Skeletal muscle tissue (tissue), 4 donors: ENCODE measurements around the gene PTBP1. TPM values are rescaled to one million over a fixed set of nuclear protein-coding genes. Genes with fewer than 3 reads are reported as not detected.

Experiments
- H3K27ac ChIP-seq: one replicate; pipeline ENCODE4 v1.7.0; 2013; ENCODE audit warnings: mild to moderate bottlenecking, low read depth, low read length, inconsistent platforms
- H3K27me3 ChIP-seq, 3 donors: one replicate each; pipeline ENCODE4 v1.7.0; 2013; ENCODE audit warnings: low read length in 3 of 3; ENCODE audit not compliant: control insufficient read depth in 3 of 3, insufficient read depth in 3 of 3
- H3K36me3 ChIP-seq, 3 donors: one replicate each; pipeline ENCODE4 v1.7.0; 2013; ENCODE audit warnings: low read length in 3 of 3; ENCODE audit not compliant: control insufficient read depth in 3 of 3, insufficient read depth in 3 of 3
- H3K4me1 ChIP-seq, 3 donors: one replicate each; pipeline ENCODE4 v1.7.0; 2013; ENCODE audit warnings: low read length in 3 of 3, mild to moderate bottlenecking in 3 of 3; ENCODE audit not compliant: control insufficient read depth in 3 of 3, insufficient read depth in 3 of 3
- H3K4me3 ChIP-seq, 3 donors: one replicate each; pipeline ENCODE4 v1.7.0; 2013; ENCODE audit warnings: low read length in 3 of 3
- H3K9ac ChIP-seq, 3 donors: one replicate each; pipeline ENCODE4 v1.7.0; 2013; ENCODE audit warnings: low read length in 3 of 3, mild to moderate bottlenecking in 3 of 3, moderate library complexity in 2 of 3, low read depth in 1 of 3
- H3K9me3 ChIP-seq, 3 donors: one replicate each; pipeline ENCODE4 v1.7.0; 2013; ENCODE audit warnings: low read length in 3 of 3; ENCODE audit not compliant: control insufficient read depth in 3 of 3
- total RNA-seq: library from RNA; depleted of rRNA; stranded (reverse); fragments of >200 nt; gene quantifications from one replicate; pipeline ENCODE4 v1.2.3, GENCODE V29; 2014
- donor health status: Osteomylitis.

The PTBP1 gene
- total RNA-seq, 1 donor from 2014 or later: 50.1 TPM

GRCh38 chr19:807627-808422, 10.6 kb downstream of the PTBP1 start:
- no peaks in the 10 kb centered on the region for H3K27me3 ChIP-seq
- H3K27ac ChIP-seq: no peak overlapping the region
- peaks cover 9 to 15% (median 10%) of the 10 kb centered on the region in 3 donors for H3K4me1 ChIP-seq
- no peaks in the 10 kb centered on the region for H3K9me3 ChIP-seq
- H3K4me3 ChIP-seq: no peak overlapping the region
- peaks cover 60 to 74% (median 70%) of the 10 kb centered on the region in 3 donors for H3K36me3 ChIP-seq
- H3K9ac ChIP-seq: no peak overlapping the region

- H3K4me3 ChIP-seq: no peak overlapping the region
Observed at GRCh38 chr19:808423-808775, 11.1 kb downstream of the PTBP1 start.

DNA sequence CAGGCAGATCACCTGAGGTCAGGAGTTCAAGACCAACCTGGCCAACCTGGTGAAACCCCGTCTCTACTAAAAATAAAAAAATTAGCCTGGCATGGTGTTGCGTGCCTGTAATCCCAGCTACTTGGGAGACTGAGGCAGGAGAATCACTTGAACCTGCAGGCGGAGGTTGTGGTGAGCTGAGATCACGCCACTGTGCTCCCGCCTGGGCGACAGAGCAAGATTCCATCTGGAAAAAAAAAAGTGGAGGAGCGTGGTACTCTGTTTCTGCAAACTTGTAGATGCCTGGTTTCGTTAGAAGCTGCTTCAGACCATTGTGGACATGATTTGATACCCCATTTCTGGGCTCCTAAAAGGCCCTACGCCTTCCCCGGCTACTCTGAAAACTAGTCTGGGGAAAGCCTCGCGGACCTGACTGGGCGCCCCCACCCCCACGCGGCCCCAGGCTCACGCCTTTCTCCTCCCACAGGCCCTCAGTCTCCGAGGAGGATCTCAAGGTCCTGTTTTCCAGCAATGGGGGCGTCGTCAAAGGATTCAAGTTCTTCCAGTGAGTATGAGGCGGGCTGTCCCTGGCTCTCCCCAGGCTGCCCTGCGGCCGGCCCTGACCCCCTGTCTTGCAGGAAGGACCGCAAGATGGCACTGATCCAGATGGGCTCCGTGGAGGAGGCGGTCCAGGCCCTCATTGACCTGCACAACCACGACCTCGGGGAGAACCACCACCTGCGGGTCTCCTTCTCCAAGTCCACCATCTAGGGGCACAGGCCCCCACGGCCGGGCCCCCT, 13.0 kb downstream of the PTBP1 start:
- Histone ChIP-seq H3K27me3 (no peaks in the 10 kb centered on the region), H3K27ac (no peak overlapping the region), H3K4me3 (no peak overlapping the region), H3K9me3 (no peaks in the 10 kb centered on the region), H3K4me1 (no peaks in the 10 kb centered on the region), H3K9ac (no peak overlapping the region), H3K36me3 (peaks cover 49 to 54% (median 50%) of the 10 kb centered on the region in 3 donors)

More at GRCh38 chr19:808423-808775, 11.1 kb downstream of the PTBP1 start:
- H3K4me1 ChIP-seq: peaks cover 4 to 9% (median 5%) of the 10 kb centered on the region in 3 donors
- no peaks in the 10 kb centered on the region for H3K9me3 ChIP-seq
- H3K36me3 ChIP-seq: peaks cover 60 to 73% (median 67%) of the 10 kb centered on the region in 3 donors
- no peak overlapping the region for H3K27ac ChIP-seq
- H3K9ac ChIP-seq: no peak overlapping the region
- no peaks in the 10 kb centered on the region for H3K27me3 ChIP-seq

DNA sequence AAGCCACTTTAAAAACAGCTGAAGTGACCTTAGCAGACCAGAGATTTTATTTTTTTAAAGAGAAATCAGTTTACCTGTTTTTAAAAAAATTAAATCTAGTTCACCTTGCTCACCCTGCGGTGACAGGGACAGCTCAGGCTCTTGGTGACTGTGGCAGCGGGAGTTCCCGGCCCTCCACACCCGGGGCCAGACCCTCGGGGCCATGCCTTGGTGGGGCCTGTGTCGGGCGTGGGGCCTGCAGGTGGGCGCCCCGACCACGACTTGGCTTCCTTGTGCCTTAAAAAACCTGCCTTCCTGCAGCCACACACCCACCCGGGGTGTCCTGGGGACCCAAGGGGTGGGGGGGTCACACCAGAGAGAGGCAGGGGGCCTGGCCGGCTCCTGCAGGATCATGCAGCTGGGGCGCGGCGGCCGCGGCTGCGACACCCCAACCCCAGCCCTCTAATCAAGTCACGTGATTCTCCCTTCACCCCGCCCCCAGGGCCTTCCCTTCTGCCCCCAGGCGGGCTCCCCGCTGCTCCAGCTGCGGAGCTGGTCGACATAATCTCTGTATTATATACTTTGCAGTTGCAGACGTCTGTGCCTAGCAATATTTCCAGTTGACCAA, 13.7 kb downstream of the PTBP1 start:
- Histone ChIP-seq H3K36me3 (peaks cover 42 to 49% (median 44%) of the 10 kb centered on the region in 3 donors), H3K4me1 (no peaks in the 10 kb centered on the region), H3K4me3 (no peak overlapping the region), H3K9me3 (no peaks in the 10 kb centered on the region), H3K27ac (no peak overlapping the region), H3K9ac (no peak overlapping the region), H3K27me3 (no peaks in the 10 kb centered on the region)

GRCh38 chr19:811506-812048, 14.3 kb downstream of the PTBP1 start:
- no peaks in the 10 kb centered on the region for H3K4me1 ChIP-seq
- H3K4me3 ChIP-seq: no peak overlapping the region
- H3K9me3 ChIP-seq: no peaks in the 10 kb centered on the region
- no peaks in the 10 kb centered on the region for H3K27me3 ChIP-seq
- no peak overlapping the region for H3K9ac ChIP-seq
- no peak overlapping the region for H3K27ac ChIP-seq
- H3K36me3 ChIP-seq: peaks cover 39 to 47% (median 41%) of the 10 kb centered on the region in 3 donors

DNA sequence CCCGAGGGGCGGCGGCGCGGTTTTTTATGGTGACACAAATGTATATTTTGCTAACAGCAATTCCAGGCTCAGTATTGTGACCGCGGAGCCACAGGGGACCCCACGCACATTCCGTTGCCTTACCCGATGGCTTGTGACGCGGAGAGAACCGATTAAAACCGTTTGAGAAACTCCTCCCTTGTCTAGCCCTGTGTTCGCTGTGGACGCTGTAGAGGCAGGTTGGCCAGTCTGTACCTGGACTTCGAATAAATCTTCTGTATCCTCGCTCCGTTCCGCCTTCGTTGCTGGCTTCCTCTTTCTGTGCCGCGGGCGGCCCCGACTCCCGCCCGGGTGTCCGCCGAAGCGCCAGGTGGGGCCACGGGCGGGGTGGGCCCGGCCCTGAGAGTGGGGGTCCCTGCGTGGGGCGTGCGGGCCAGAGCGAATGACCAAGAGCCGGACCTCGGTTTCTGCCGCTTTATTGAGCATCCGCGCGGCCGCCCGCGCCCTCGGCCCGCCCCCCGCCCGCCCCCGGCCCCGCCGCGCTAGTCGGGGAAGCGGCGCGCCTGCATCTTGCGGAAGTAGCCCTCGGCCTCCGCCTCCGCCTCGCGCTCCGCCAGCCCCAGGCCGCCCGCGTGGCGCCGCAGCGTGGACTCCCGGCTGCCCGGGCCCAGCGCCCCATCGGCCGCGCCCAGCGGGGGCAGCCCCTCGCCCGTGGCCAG, 14.9 kb downstream of the PTBP1 start:
- Histone ChIP-seq H3K36me3 (peaks cover 32 to 41% (median 35%) of the 10 kb centered on the region in 3 donors), H3K9ac (no peak overlapping the region), H3K4me3 (no peak overlapping the region), H3K9me3 (no peaks in the 10 kb centered on the region), H3K4me1 (no peaks in the 10 kb centered on the region), H3K27ac (no peak overlapping the region), H3K27me3 (no peaks in the 10 kb centered on the region)

DNA sequence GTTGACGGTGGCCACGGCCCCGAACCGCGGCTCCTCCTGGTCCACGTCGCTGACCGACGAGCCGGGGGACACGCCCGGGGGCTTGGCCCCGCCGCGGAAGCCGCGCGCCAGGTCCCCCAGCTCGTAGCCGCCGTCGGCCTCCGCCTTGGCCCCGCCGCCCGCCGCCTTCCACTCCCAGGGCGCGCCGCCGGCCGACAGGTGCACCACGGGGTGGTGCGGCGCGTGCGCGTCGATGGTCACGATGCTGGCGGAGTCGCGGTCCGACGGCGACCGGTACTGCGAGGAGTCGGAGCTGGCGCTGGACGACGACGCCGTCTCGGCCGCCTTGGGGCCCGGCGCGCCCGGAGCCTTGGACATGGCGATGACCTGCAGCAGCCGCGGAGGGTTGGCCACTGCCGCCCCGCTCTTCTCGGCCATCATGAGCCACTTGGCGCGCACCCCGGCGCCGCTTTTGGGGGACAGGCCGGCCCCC, 15.5 kb downstream of the PTBP1 start:
- no peak overlapping the region for H3K9ac ChIP-seq
- no peaks in the 10 kb centered on the region for H3K4me1 ChIP-seq
- H3K27me3 ChIP-seq: no peaks in the 10 kb centered on the region
- H3K27ac ChIP-seq: no peak overlapping the region
- no peak overlapping the region for H3K4me3 ChIP-seq
- peaks cover 27 to 36% (median 30%) of the 10 kb centered on the region in 3 donors for H3K36me3 ChIP-seq
- H3K9me3 ChIP-seq: no peaks in the 10 kb centered on the region

GRCh38 chr19:813219-814151, 16.2 kb downstream of the PTBP1 start:
- peaks cover 22 to 31% (median 25%) of the 10 kb centered on the region in 3 donors for H3K36me3 ChIP-seq
- H3K4me3 ChIP-seq: no peak overlapping the region
- H3K9me3 ChIP-seq: no peaks in the 10 kb centered on the region
- no peaks in the 10 kb centered on the region for H3K27me3 ChIP-seq
- H3K9ac ChIP-seq: no peak overlapping the region
- no peak overlapping the region for H3K27ac ChIP-seq
- H3K4me1 ChIP-seq: no peaks in the 10 kb centered on the region
